Measurements from ENCODE around the gene TMUB2.
A peak's percentile ranks its signal among the peaks of the same experiment; 100 is the strongest.

Gene TMUB2

GRCh38 chr17:44170135-44170498 lies 16.7 kb upstream of the TMUB2 start:
- DNase-seq (ENCODE audit: low read depth), result no peak
- no peak for TF ChIP-seq CTCF (IDR thresholded peaks at IDR 0.05; ENCODE audit: control insufficient read depth, insufficient read depth, low read depth, low read length, missing control alignments)
- no peak overlapping the region for H3K4me3 ChIP-seq (ENCODE audit: control insufficient read depth, low read depth, low read length)

DNA sequence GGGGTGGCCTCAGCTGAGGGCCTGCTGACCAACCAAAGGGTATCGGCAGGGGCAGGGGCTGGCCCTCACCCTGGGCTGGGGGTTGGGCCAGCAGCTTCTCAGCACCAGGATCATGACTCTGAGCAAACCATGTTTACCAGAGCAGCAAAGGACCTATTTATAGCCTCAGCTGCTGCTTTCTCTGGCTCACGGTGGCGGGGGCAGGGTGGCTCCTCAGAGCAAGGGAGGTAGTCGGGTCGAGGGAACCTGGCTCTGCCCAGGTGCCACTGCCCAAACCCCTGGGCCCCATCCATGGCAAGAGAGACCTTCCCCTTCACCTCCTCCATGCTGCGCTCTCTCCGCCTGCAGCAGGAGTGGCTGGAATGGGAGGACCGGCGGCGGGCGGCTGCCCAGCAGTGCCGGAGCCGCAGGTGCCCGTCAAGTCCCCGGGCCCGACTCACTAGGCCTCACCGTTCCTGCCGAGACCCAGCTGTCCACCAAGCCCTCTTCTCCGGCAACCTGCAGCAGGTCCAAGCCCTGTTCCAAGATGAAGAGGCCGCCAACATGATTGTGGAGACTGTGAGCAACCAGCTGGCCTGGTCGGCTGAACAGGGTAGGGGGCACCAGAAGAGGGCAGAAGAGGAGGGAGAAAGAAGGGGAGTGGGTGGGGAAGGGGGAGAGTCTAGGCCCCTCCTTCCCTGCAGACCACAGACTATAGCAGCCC lies 16.1 kb upstream of the TMUB2 start, which contains the start of gene ASB16:
Gene ASB16, plus strand, starts transcription at position 206 of the 703 bp plus-strand sequence. Its CDS starts 86 bp downstream, at position 292.
- DNase-seq (ENCODE audit: low read depth), result no peak
- H3K4me3 ChIP-seq (ENCODE audit: control insufficient read depth, low read depth, low read length), result peak within 1 kb of the TSS; percentile 18
- TF ChIP-seq CTCF (IDR thresholded peaks at IDR 0.05; ENCODE audit: control insufficient read depth, insufficient read depth, low read depth, low read length, missing control alignments), result no peak

DNA sequence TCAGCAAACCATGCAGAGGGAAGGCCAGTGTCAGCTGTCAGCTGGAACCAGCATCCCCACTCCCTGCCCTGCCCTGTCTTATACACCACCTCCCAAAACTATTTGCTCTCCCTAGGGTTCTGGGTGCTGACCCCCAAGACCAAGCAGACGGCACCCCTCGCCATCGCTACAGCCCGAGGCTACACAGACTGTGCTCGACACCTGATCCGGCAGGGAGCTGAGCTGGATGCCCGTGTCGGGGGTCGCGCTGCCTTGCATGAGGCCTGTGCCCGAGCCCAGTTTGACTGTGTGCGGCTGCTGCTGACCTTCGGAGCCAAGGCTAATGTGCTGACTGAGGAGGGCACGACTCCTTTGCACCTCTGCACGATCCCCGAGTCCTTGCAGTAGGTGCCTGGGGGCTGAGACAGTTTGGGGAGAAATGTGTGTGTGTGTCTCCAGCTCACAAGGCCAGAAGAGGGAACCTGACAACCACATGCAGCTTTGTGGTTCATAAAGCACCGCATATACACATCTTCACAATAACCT lies 14.8 kb upstream of the TMUB2 start:
- TF ChIP-seq CTCF (IDR thresholded peaks at IDR 0.05; ENCODE audit: control insufficient read depth, insufficient read depth, low read depth, low read length, missing control alignments), result no peak
- H3K4me3 ChIP-seq (ENCODE audit: control insufficient read depth, low read depth, low read length), result no peak overlapping the region
- no peak for DNase-seq (ENCODE audit: low read depth)

DNA sequence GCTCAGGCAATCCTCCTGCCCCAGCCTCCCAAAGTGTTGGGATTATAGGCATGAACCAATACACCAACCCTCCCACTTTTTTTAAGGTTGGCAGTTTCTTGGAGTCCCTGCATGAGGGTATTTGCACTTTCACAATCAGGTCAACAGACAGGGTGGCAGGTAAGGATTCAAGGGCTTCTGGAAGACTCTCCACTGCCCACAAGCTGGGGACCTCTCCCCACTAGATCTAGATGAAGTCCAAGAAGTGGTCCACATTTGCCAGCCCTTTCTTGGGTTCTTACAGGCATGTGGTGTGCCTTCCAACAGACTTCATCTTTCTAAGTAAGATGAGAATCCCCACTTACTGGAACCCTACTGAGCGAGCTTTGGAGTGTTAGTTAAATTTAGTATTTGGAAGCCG lies 12.3 kb upstream of the TMUB2 start:
- DNase-seq (ENCODE audit: low read depth), result no peak
- H3K4me3 ChIP-seq (ENCODE audit: control insufficient read depth, low read depth, low read length), result no peak overlapping the region
- TF ChIP-seq CTCF (IDR thresholded peaks at IDR 0.05; ENCODE audit: control insufficient read depth, insufficient read depth, low read depth, low read length, missing control alignments), result no peak

DNA sequence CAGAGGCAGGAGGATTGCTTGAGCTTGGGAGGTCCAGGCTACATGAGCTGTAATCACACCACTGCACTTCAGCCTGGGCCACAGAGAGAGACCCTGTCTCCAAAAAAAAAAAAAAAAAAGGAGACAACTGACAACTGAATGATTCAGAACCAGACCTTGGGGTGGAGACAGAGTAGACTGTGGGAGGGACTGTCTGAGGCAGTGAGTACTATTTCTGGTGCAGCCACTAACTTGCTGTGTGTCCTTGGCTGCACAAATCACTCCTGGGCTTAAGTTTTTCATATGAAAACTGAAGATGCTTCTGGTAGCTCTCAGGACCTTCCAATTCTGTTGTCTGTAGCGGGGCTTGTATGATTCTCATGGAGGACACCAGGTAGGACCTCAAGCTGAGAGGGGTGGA lies 10.5 kb upstream of the TMUB2 start:
- no peak for DNase-seq (ENCODE audit: low read depth)
- H3K4me3 ChIP-seq (ENCODE audit: control insufficient read depth, low read depth, low read length), result no peak overlapping the region
- TF ChIP-seq CTCF (IDR thresholded peaks at IDR 0.05; ENCODE audit: control insufficient read depth, insufficient read depth, low read depth, low read length, missing control alignments), result no peak

GRCh38 chr17:44176671-44177501 lies 9.9 kb upstream of the TMUB2 start:
- TF ChIP-seq CTCF (IDR thresholded peaks at IDR 0.05; ENCODE audit: control insufficient read depth, insufficient read depth, low read depth, low read length, missing control alignments), result no peak
- no peak for DNase-seq (ENCODE audit: low read depth)
- H3K4me3 ChIP-seq (ENCODE audit: control insufficient read depth, low read depth, low read length), result no peak overlapping the region
